HG03354 (cell line): ENCODE results near the gene PARD6G.

Source experiments
- ATAC-seq: cut with Tn5 transposase; IDR thresholded peaks from one replicate; pipeline ENCODE4 v1.9.1; 2021; ENCODE audit warnings: mild to moderate bottlenecking; ENCODE audit not compliant: unreplicated experiment, poor library complexity, severe bottlenecking

Gene PARD6G

GRCh38 chr18:80157708-80158343 is 89.5 kb downstream of the PARD6G start:
- ATAC-seq = peak; percentile 60

DNA sequence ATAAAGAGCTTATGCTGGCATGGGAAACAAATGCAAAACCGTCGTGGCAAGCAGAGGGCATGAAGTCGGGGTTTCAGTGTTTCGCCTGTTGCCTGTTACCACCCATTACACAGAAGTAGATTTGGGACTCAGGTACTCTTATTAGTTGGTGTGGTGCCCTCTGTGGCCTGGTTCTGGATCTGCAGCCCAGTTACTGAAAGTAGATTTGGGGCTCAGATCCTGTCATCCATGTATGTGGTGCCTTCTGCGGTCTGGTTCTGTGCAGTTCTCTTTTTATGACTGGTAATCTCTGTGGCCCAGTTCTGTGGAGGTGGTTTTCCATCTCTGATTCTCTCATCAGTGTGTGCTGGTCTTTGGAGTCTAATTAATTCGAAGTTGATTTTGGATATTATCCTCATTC is 93.0 kb downstream of the PARD6G start:
- ATAC-seq = peak; percentile 81

DNA sequence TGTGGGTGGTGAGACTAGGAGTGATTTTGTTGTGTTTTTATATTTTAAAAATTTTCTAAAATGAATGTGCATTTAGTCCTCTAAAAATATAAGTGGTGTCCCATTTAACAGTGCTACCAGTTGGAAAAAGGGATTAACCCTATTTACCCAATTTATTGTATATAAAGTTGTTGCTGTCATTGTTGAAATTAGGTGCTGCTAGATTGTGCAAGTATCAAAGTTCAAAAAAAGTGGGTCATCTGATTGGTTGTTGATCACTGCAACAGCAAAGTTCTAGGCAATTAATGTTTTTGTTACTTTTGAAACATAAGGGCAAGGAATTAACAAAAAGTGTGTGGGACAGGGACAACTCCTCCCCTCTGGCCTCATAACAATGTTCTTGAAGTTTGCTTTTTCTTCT is 97.6 kb downstream of the PARD6G start:
- ATAC-seq = no peak

- ATAC-seq = peak; percentile 1
These were observed 98.8 kb downstream of the PARD6G start for GRCh38 chr18:80148326-80149199.

- peak; percentile 94 for ATAC-seq
These were observed 99.6 kb downstream of the PARD6G start for GRCh38 chr18:80147418-80148325.

DNA sequence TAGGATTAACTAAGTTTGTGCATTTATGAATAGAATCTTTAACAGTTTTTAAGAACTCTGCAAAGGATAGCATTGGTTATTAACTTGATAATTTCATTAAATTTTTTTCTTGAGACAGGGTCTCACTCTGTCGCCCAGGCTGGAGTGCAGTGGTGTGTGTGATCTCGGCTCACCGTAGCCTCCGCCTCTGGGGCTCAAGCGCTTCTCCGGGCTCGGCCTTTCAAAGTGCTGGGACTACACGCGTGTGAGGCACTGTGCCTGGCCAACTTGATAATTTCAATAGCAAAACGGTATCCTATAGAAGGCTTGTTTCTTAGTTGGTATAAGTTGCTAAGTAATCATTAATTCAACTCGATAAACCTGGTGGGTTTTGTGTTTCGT is 100.3 kb downstream of the PARD6G start:
- ATAC-seq = peak; percentile 38

DNA sequence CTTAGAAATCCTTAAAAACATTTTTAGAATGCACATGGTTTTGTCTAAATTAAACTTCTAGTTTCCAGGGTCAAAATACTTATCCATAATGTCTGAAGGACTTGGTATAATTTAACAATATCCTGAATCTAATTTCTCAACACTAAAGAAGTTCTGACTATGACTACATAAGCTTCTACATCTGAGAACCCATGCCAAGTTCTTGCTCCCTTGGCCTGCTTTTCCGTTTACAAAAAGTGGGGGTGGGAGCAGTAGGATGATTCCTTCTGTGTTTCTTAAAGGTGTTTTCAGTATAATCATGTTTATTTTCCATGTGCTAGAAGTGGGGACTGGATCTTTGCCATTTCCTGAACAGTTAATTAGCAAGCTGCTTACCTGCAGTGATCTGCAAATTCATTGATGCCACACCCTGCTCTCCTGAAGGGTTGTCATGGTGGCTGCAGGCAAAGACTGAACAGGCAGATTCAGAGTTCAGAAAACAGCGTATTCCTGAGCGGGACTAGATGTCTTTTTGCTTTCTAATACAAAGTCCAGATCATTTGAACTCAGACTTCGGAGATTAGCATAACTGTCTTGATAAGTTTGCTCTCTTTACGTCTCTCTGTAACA is 102.0 kb downstream of the PARD6G start:
- no peak for ATAC-seq

DNA sequence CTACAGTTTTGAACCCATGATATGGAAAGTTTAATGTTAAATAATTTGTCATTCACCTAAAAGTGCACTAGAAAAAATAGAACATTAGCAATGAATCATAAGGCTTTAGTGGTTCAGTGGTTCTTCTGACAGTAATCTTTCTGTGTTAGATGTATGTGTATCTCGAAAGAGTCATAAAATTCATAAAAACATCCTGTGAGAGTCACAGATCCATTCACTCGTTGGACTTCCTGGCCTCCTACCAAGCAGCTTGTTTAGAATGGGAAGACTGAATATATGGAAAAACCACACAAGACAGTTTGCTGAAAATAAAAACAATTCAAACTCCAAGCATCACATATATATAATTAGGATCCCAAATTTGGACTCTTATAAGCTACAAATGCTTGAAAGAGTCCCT is 103.4 kb downstream of the PARD6G start:
- ATAC-seq = no peak

DNA sequence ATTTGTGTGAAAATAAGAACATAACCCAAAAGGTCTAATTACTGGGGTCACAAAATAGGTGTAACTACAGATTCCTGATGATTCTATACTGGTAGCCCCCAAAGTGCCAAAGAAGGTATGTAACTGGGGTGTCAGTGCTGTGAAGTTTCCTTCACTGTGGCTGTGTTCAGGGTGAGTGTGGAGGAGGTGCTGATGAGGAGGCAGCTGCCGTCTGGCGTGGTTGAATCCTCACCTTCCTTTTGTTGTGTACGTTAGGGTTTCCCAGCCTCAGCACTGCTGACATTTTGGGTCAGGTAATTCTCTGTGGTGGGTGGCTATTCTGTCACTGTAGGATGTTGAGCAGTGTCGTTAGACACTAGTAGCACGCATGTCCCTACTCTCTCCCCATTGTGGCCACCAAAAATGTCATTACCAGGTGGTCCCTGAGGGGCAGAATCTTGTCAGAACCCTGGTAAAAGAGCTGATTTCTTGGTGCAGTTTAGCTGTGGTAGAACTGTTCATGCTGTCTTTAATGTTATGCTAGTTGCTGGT is 106.8 kb downstream of the PARD6G start:
- ATAC-seq = no peak

DNA sequence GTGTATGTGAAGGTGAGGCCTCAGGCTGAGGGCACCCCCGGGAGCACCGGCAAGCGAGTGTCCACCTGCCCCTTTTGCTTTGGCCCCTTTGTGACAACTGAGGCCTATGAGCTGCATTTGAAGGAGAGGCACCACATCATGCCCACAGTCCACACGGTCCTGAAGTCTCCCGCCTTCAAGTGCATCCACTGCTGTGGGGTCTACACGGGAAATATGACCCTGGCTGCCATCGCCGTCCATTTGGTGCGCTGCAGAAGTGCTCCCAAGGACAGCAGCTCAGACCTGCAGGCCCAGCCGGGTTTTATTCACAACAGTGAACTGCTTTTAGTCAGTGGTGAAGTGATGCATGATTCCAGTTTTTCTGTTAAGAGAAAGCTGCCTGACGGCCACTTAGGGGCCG is 109.3 kb downstream of the PARD6G start:
- no peak for ATAC-seq

DNA sequence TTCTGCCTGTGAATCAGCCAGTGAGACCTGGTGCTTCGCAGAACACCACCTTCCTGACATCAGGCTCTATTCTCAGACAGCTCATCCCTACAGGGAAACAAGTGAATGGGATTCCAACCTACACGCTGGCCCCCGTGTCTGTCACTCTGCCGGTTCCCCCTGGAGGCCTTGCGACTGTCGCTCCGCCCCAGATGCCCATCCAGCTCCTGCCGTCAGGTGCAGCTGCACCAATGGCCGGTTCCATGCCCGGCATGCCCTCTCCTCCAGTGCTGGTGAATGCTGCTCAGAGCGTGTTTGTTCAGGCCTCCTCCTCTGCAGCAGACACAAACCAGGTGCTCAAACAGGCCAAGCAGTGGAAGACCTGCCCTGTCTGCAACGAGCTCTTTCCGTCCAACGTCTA is 110.2 kb downstream of the PARD6G start:
- ATAC-seq = no peak

DNA sequence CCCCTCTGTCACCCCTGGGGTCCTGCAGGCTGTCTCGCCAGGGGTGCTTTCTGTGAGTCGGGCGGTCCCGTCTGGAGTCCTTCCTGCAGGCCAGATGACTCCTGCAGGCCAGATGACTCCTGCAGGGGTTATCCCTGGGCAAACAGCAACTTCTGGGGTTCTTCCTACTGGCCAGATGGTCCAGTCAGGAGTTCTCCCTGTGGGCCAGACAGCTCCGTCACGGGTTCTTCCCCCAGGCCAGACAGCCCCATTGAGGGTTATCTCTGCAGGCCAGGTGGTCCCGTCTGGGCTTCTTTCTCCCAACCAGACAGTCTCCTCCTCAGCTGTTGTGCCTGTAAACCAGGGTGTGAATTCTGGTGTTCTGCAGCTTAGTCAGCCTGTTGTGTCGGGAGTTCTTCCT is 110.6 kb downstream of the PARD6G start:
- no peak for ATAC-seq

- no peak for ATAC-seq
These were observed 112.2 kb downstream of the PARD6G start for GRCh38 chr18:80135136-80135535.

GRCh38 chr18:80133124-80133523 is 114.2 kb downstream of the PARD6G start:
- ATAC-seq = no peak

DNA sequence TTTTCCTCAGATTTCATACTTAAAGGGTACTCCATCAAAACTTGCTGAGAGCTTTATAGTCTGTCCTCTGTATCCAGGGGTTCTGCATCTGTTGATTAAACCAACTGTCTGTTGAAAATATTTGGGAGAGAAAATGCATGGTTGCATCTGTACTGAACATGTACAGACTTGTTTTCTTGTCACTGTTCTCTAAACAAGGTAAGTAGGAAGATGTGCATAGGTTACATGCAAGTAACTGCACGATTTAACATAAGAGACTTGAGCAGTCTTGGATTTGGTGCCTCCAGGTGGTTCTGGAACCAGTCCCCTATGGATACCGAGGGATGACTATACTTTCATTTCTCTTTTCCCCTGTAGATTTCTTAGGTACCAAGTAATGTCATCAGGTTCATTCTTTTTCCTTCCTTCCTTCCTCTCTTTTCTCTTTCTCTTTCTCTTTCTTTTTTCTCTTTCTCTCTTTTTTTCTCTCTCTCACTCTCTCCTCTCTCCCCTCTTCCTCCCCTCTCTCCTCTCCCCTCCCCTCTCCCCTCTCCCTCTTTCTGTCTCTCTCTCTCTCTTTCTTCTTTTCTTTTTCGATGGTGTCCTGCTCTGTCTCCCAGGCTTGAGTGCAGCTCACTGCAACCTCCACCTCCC is 115.0 kb downstream of the PARD6G start:
- ATAC-seq = no peak

DNA sequence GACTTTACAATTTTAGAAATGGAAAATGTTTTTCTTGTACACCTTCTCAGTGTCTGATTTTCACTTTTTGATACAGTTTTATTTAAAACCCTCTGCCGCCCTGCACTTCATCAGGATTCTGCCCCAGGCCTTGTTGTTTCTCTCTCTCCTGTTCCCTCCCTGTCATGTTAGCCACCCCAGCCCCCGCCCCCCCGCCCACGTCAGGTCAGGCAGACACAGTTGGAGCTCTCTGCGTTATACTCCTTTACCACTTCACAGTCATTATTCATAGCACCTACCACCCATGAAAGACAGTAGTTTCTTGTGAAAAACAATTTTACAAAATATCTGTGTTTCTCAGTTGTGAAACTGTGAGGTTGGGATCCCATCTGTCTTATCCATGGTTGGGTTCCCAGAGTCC is 116.8 kb downstream of the PARD6G start:
- ATAC-seq = no peak

DNA sequence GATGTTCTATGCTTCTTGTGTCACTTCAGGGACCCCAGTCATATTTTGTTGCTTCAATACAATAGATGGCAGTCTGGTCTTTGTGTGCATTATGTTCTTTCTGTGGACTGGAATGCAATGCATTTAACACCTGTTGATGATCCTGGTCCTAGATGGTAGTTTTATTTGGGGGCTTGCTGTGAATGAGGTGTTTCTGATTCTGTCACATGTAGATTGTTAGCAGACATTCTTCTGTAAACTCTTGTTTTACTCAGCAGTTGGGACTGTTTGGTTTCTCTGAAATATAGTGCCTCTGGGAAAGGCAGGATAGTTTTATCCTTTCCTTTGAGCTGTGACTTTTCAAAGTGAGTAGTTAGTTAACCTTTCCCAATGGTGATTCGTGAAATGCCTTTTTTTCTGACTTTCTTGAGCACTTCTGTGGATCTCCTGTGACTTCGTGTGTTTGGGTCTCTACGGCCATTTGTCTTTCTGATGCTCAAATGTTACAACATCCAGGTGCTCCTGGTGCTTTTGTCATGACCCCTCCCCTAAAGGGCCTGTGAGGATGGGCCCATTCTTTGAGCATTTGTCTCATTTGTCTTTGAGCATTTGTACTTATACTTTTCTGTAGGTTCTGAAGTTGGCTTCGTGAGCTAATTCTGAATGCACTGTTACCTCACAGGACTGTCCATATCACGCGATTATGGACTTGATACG is 117.5 kb downstream of the PARD6G start:
- no peak for ATAC-seq

DNA sequence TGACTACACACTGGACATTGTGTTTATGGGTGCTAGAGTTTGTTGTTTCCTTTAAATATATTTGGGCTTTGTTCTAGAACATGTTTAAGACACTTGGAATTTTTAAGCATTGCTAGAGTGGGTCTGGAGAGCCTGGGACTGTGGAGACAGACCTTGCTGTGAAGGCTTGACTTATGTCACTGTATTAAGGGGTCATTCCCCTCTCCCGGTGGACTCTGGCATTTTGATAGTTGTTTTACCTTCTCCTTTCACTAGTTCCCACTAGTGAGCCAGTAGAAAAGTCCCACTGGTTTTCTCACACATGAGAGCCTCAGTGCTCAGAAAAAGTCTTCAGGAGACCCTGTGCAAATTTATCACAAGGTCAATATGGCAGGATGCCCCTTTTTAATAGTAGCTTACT is 119.7 kb downstream of the PARD6G start:
- ATAC-seq = no peak

- ATAC-seq = no peak
These were observed 120.5 kb downstream of the PARD6G start for GRCh38 chr18:80126797-80127196.
